ENCODE results near the gene KCNJ8. TPM values are rescaled to one million over a fixed set of nuclear protein-coding genes. Genes with fewer than 3 reads are reported as not detected.
"Not testable (repeated sequence)": the region's sequence is repeated elsewhere in the genome, so short reads cannot be mapped to it uniquely, and the experiment has no call there.

Gene KCNJ8
- total RNA-seq, 2 experiments from 2014 or later, result not detected

GRCh38 chr12:21815306-21816062 is 41.0 kb upstream of the KCNJ8 start:
- no peaks in the 10 kb centered on the region for H3K4me1 Mint-ChIP-seq (ENCODE audit: low read depth)
- POLR2A ChIA-PET, result no interaction called here
- no peak for TF ChIP-seq CTCF (IDR thresholded peaks at IDR 0.05)
- no peak overlapping the region for H3K27ac Mint-ChIP-seq
- CTCF ChIA-PET, result no interaction called here
- DNase-seq (no peak), ATAC-seq (no peak)
- intact Hi-C loops (cut with micrococcal nuclease), result no loop called here
- no peaks in the 10 kb centered on the region for H3K36me3 Mint-ChIP-seq (ENCODE audit: low read depth)
- H3K27me3 Mint-ChIP-seq, result peaks cover 4% of the 10 kb centered on the region
- no peak overlapping the region for H3K4me3 Mint-ChIP-seq
- H3K9me3 Mint-ChIP-seq, result no peaks in the 10 kb centered on the region

GRCh38 chr12:21814814-21815213 is 40.3 kb upstream of the KCNJ8 start:
- Mint-ChIP-seq H3K4me3 (no peak overlapping the region), H3K27ac (no peak overlapping the region), H3K36me3 (ENCODE audit: low read depth) (no peaks in the 10 kb centered on the region), H3K27me3 (peaks cover 4% of the 10 kb centered on the region), H3K9me3 (peaks cover 2% of the 10 kb centered on the region), H3K4me1 (ENCODE audit: low read depth) (no peaks in the 10 kb centered on the region)
- CTCF ChIA-PET, result no interaction called here
- POLR2A ChIA-PET, result interaction anchor here (0.6 kb wide), 1 partner anchor 44 kb away, joined by 3 read pairs; no protein-coding TSS in a partner anchor
- ATAC-seq (no peak), DNase-seq (no peak)
- intact Hi-C loops (cut with micrococcal nuclease), result no loop called here
- no peak for TF ChIP-seq CTCF (IDR thresholded peaks at IDR 0.05)

GRCh38 chr12:21814327-21814726 is 39.8 kb upstream of the KCNJ8 start:
- intact Hi-C loops (cut with micrococcal nuclease), result no loop called here
- peaks cover 2% of the 10 kb centered on the region for H3K9me3 Mint-ChIP-seq
- TF ChIP-seq CTCF (IDR thresholded peaks at IDR 0.05), result no peak
- CTCF ChIA-PET, result no interaction called here
- peaks cover 4% of the 10 kb centered on the region for H3K27me3 Mint-ChIP-seq
- ATAC-seq (no peak), DNase-seq (no peak)
- H3K36me3 Mint-ChIP-seq (ENCODE audit: low read depth), result no peaks in the 10 kb centered on the region
- no peaks in the 10 kb centered on the region for H3K4me1 Mint-ChIP-seq (ENCODE audit: low read depth)
- POLR2A ChIA-PET, result interaction anchor here (0.6 kb wide), 1 partner anchor 44 kb away, joined by 3 read pairs; no protein-coding TSS in a partner anchor
- H3K27ac Mint-ChIP-seq, result no peak overlapping the region
- no peak overlapping the region for H3K4me3 Mint-ChIP-seq

GRCh38 chr12:21813751-21814150 is 39.2 kb upstream of the KCNJ8 start:
- no peaks in the 10 kb centered on the region for H3K36me3 Mint-ChIP-seq (ENCODE audit: low read depth)
- ChIA-PET CTCF (no interaction called here), POLR2A (no interaction called here)
- peaks cover 2% of the 10 kb centered on the region for H3K9me3 Mint-ChIP-seq
- H3K4me1 Mint-ChIP-seq (ENCODE audit: low read depth), result no peaks in the 10 kb centered on the region
- no peak for TF ChIP-seq CTCF (IDR thresholded peaks at IDR 0.05)
- ATAC-seq (no peak), DNase-seq (no peak)
- intact Hi-C loops (cut with micrococcal nuclease), result no loop called here
- no peak overlapping the region for H3K27ac Mint-ChIP-seq
- no peak overlapping the region for H3K4me3 Mint-ChIP-seq
- peaks cover 4% of the 10 kb centered on the region for H3K27me3 Mint-ChIP-seq

- peaks cover 2% of the 10 kb centered on the region for H3K9me3 Mint-ChIP-seq
Observed at GRCh38 chr12:21813125-21813524, 38.6 kb upstream of the KCNJ8 start.

GRCh38 chr12:21812340-21812739 is 37.8 kb upstream of the KCNJ8 start:
- H3K4me3 Mint-ChIP-seq; DNase-seq; POLR2A ChIA-PET; H3K36me3 Mint-ChIP-seq (ENCODE audit: low read depth); ATAC-seq; H3K9me3 Mint-ChIP-seq; H3K27ac Mint-ChIP-seq; CTCF ChIA-PET; H3K4me1 Mint-ChIP-seq (ENCODE audit: low read depth); intact Hi-C loops (cut with micrococcal nuclease); H3K27me3 Mint-ChIP-seq: not testable (repeated sequence)

More at GRCh38 chr12:21813125-21813524, 38.6 kb upstream of the KCNJ8 start:
- Mint-ChIP-seq H3K4me3 (no peak overlapping the region), H3K36me3 (ENCODE audit: low read depth) (no peaks in the 10 kb centered on the region), H3K27me3 (peaks cover 4% of the 10 kb centered on the region), H3K4me1 (ENCODE audit: low read depth) (no peaks in the 10 kb centered on the region), H3K27ac (no peak overlapping the region)
- no peak for ATAC-seq
- POLR2A ChIA-PET, result no interaction called here
- CTCF ChIA-PET, result no interaction called here
- intact Hi-C loops (cut with micrococcal nuclease), result no loop called here
- no peak for TF ChIP-seq CTCF (IDR thresholded peaks at IDR 0.05)
- no peak for DNase-seq
